HepG2 (cell line): ENCODE data around the gene TGM1. TPM values are rescaled to one million over a fixed set of nuclear protein-coding genes. Genes with fewer than 3 reads are reported as not detected.
A peak's percentile ranks its signal among the peaks of the same experiment; 100 is the strongest.

Experiments
- ARHGAP35 ChIP-seq: sonication (generic); formaldehyde crosslinking; IDR thresholded peaks from 2 replicates; pipeline ENCODE4 v1.9.0; 2022; ENCODE audit warnings: mild to moderate bottlenecking, inconsistent platforms, moderate library complexity, missing genetic modification reagents, borderline replicate concordance
- GATAD2A ChIP-seq: IDR thresholded peaks from 2 replicates; pipeline ENCODE4 v1.6.1; 2016
- KLF9 ChIP-seq: IDR thresholded peaks from 2 replicates; pipeline ENCODE4 v1.6.1; 2016; ENCODE audit warnings: low read depth
- PAWR ChIP-seq: sonication (generic); formaldehyde crosslinking; IDR thresholded peaks from 2 replicates; pipeline ENCODE4 v1.4.0; 2020; ENCODE audit warnings: missing genetic modification reagents, mild to moderate bottlenecking, borderline replicate concordance
- PAX8 ChIP-seq: sonication (generic); formaldehyde crosslinking; IDR thresholded peaks from 2 replicates; pipeline ENCODE4 v1.8.0; 2022; ENCODE audit warnings: mild to moderate bottlenecking, missing genetic modification reagents, borderline replicate concordance
- SKI ChIP-seq: fragments of 450-650 bp; IDR thresholded peaks from one replicate; pipeline ENCODE4 v1.6.1; 2018; ENCODE audit warnings: mild to moderate bottlenecking; ENCODE audit not compliant: partially characterized antibody
- SOX5 ChIP-seq: IDR thresholded peaks from 2 replicates; pipeline ENCODE4 v1.6.1; 2016; ENCODE audit warnings: borderline replicate concordance
- WIZ ChIP-seq: sonication (generic); formaldehyde crosslinking; IDR thresholded peaks from 2 replicates; pipeline ENCODE4 v1.5.1; 2020; ENCODE audit warnings: mild to moderate bottlenecking, missing genetic modification reagents
- YY1 ChIP-seq: IDR thresholded peaks from 2 replicates; pipeline ENCODE4 v1.6.1; 2011; ENCODE audit warnings: low read length, low read depth, moderate library complexity, mild to moderate bottlenecking; ENCODE audit not compliant: insufficient read depth, insufficient replicate concordance
- ZBTB7A ChIP-seq: sonication (generic); formaldehyde crosslinking; IDR thresholded peaks from 2 replicates; pipeline ENCODE4 v1.8.0; 2022; ENCODE audit warnings: mild to moderate bottlenecking, missing genetic modification reagents
- ZC3H4 ChIP-seq: sonication (generic); formaldehyde crosslinking; IDR thresholded peaks from 2 replicates; pipeline ENCODE4 v1.4.0; 2020; ENCODE audit warnings: missing genetic modification reagents, borderline replicate concordance
- ZNF446 ChIP-seq: sonication (generic); formaldehyde crosslinking; IDR thresholded peaks from 2 replicates; pipeline ENCODE4 v1.5.0; 2020; ENCODE audit warnings: mild to moderate bottlenecking, missing genetic modification reagents
- ZNF724P ChIP-seq: sonication (generic); formaldehyde crosslinking; IDR thresholded peaks from 2 replicates; pipeline ENCODE4 v1.8.0; 2022; ENCODE audit warnings: missing genetic modification reagents, borderline replicate concordance
- polyA plus RNA-seq, 8 experiments: library from polyadenylated mRNA; depleted of rRNA in 3 of 8; stranded (reverse) in 7 of 8; unstranded in 1 of 8; fragments of >200 nt; fragmentation: Illumina TruSeq in 4 of 8; extraction: Trizol in 4 of 8; gene quantifications; 2 replicates each; pipeline versions ENCODE4 v1.2.1 to v1.2.3, GENCODE V29; 2011 to 2016; ENCODE audit warnings: low read depth in 4 of 8, missing spikeins in 1 of 8, mixed read lengths in 1 of 8; ENCODE audit not compliant: insufficient read depth in 1 of 8
- total RNA-seq, 5 experiments: library from RNA; depleted of rRNA; stranded (reverse); fragments of >200 nt; fragmentation: Illumina TruSeq; extraction: Trizol; gene quantifications; 2 replicates each; pipeline ENCODE4 v1.2.3, GENCODE V29; 2016; ENCODE audit warnings: low read depth in 1 of 5
- TF ChIP-seq, protein P1 (sequence below): sonication (generic); formaldehyde crosslinking; IDR thresholded peaks from 2 replicates; pipeline ENCODE4 v1.5.0; 2020; ENCODE audit warnings: mild to moderate bottlenecking, missing genetic modification reagents, borderline replicate concordance
- TF ChIP-seq, protein P2 (sequence below): sonication (generic); formaldehyde crosslinking; IDR thresholded peaks from 2 replicates; pipeline ENCODE4 v1.5.0; 2020; ENCODE audit warnings: missing genetic modification reagents
- TF ChIP-seq, protein P3 (sequence below): sonication (generic); formaldehyde crosslinking; IDR thresholded peaks from 2 replicates; pipeline ENCODE4 v1.5.0; 2020; ENCODE audit warnings: mild to moderate bottlenecking, missing genetic modification reagents

Gene TGM1
- total and polyA plus RNA-seq, 2 of the 13 experiments (the other 11 are each of a cell fraction or from before 2014, with no cell fraction given): 3.2 to 10.6 TPM

DNA sequence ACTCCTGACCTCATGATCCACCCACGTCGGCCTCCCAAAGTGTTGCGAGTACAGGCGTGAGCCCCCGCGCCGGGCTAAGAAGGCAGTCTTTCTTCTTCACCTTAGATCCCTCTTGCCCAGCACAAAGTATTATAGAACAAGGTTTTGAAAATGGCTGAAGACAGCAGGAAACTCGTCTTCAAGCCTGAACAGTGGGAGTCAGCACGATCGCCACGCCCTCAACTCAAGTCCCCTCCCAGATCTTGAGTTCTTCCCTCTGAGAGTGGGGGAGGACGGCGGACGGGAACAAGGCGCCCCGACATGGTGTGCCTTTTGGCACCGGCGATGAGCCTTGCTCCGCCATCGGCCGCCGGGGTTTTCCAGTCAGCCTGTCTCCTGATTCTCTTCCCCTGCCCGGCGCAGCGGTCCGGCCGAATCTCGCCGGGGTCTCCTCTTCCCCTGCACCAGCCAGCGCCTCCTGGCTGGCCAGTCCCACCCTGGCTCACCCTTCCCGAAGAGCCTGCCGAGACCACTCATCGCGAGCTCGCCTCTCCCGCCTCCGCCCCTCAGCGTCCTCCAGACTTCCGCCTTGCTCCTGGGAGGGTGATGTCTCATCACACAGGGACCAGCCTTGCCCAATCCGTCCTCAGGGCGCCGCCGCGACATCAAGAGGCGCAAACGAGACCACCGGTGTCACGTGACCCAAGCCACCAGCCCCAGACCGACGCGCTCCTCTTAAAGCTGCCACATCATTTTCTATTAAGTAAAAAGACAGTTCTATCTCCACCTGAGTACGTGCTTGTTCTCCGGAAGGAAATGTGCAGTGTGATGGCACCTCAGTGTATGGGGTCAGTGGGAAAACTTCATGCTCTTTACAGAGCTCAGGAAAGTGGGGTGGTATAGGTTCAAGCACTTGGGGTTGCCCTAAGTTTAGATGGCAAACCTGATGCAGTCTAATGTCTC, 49.8 kb downstream of the TGM1 start, which contains the start of gene CHMP4A (continued):
- TF ChIP-seq ZBTB7A: peak; percentile 95
- TF ChIP-seq, protein P1, sequence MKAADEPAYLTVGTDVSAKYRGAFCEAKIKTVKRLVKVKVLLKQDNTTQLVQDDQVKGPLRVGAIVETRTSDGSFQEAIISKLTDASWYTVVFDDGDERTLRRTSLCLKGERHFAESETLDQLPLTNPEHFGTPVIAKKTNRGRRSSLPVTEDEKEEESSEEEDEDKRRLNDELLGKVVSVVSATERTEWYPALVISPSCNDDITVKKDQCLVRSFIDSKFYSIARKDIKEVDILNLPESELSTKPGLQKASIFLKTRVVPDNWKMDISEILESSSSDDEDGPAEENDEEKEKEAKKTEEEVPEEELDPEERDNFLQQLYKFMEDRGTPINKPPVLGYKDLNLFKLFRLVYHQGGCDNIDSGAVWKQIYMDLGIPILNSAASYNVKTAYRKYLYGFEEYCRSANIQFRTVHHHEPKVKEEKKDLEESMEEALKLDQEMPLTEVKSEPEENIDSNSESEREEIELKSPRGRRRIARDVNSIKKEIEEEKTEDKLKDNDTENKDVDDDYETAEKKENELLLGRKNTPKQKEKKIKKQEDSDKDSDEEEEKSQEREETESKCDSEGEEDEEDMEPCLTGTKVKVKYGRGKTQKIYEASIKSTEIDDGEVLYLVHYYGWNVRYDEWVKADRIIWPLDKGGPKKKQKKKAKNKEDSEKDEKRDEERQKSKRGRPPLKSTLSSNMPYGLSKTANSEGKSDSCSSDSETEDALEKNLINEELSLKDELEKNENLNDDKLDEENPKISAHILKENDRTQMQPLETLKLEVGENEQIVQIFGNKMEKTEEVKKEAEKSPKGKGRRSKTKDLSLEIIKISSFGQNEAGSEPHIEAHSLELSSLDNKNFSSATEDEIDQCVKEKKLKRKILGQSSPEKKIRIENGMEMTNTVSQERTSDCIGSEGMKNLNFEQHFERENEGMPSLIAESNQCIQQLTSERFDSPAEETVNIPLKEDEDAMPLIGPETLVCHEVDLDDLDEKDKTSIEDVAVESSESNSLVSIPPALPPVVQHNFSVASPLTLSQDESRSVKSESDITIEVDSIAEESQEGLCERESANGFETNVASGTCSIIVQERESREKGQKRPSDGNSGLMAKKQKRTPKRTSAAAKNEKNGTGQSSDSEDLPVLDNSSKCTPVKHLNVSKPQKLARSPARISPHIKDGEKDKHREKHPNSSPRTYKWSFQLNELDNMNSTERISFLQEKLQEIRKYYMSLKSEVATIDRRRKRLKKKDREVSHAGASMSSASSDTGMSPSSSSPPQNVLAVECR (CRISPR knock-in tag): peak; percentile 100
- TF ChIP-seq SOX5 (CRISPR knock-in tag): peak; percentile 69; the same call in 1 of the 2 replicates
- TF ChIP-seq GATAD2A (CRISPR knock-in tag): peak; percentile 89
- TF ChIP-seq WIZ (CRISPR knock-in tag): no peak; the same call in 1 of the 2 replicates
- peak; percentile 98; the same call in 1 of the 2 replicates for TF ChIP-seq PAWR
- TF ChIP-seq ARHGAP35 (CRISPR knock-in tag): peak; percentile 97; the same call in 1 of the 2 replicates
- TF ChIP-seq, protein P2, sequence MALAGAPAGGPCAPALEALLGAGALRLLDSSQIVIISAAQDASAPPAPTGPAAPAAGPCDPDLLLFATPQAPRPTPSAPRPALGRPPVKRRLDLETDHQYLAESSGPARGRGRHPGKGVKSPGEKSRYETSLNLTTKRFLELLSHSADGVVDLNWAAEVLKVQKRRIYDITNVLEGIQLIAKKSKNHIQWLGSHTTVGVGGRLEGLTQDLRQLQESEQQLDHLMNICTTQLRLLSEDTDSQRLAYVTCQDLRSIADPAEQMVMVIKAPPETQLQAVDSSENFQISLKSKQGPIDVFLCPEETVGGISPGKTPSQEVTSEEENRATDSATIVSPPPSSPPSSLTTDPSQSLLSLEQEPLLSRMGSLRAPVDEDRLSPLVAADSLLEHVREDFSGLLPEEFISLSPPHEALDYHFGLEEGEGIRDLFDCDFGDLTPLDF (CRISPR knock-in tag): peak; percentile 95
- peak; percentile 98 for TF ChIP-seq ZNF724P (CRISPR knock-in tag)
- TF ChIP-seq PAX8 (CRISPR knock-in tag): peak; percentile 96; the same call in 1 of the 2 replicates
- TF ChIP-seq, protein P3, sequence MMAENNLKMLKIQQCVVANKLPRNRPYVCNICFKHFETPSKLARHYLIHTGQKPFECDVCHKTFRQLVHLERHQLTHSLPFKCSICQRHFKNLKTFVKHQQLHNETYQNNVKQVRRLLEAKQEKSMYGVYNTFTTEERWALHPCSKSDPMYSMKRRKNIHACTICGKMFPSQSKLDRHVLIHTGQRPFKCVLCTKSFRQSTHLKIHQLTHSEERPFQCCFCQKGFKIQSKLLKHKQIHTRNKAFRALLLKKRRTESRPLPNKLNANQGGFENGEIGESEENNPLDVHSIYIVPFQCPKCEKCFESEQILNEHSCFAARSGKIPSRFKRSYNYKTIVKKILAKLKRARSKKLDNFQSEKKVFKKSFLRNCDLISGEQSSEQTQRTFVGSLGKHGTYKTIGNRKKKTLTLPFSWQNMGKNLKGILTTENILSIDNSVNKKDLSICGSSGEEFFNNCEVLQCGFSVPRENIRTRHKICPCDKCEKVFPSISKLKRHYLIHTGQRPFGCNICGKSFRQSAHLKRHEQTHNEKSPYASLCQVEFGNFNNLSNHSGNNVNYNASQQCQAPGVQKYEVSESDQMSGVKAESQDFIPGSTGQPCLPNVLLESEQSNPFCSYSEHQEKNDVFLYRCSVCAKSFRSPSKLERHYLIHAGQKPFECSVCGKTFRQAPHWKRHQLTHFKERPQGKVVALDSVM (CRISPR knock-in tag): peak; percentile 61; the same call in 1 of the 2 replicates
- TF ChIP-seq ZC3H4 (CRISPR knock-in tag): peak; percentile 67; the same call in 1 of the 2 replicates
- peak; percentile 93 for TF ChIP-seq SKI
- peak; percentile 66; the same call in 1 of the 2 replicates for TF ChIP-seq ZNF446 (CRISPR knock-in tag)
- peak; percentile 91 for TF ChIP-seq KLF9 (CRISPR knock-in tag)
- peak; percentile 83 for TF ChIP-seq YY1
